Measurements from ENCODE around the gene L1CAM. TPM values are rescaled to one million over a fixed set of nuclear protein-coding genes. Genes with fewer than 3 reads are reported as not detected.

L1CAM gene
- total and polyA plus RNA-seq, 2 of the 8 experiments (the other 6 are each of a cell fraction or from before 2014, with no cell fraction given): 11.0 to 43.0 TPM

- Histone ChIP-seq H3K9ac (replicated peaks in 1 of 4; ENCODE audit: extremely low read depth in 1 of 4, low read depth in 3 of 4, low read length in 3 of 4) (no peak overlapping the region), H2AK5ac (ENCODE audit: low read depth, low read length) (no peak overlapping the region), H3K4me2 (ENCODE audit: insufficient read depth in 1 of 2, low read depth in 2 of 2, low read length in 2 of 2) (peak overlapping the region; percentile 57 to 61), H3K4ac (replicated peaks; ENCODE audit: insufficient read length, low read depth, low read length) (no peak overlapping the region), H4K5ac (ENCODE audit: insufficient read length, low read depth, low read length) (no peak overlapping the region), H3K79me2 (ENCODE audit: control insufficient read depth in 1 of 2, insufficient read depth in 2 of 2, low read length in 2 of 2) (no peaks in the 10 kb centered on the region), H3K23me2 (ENCODE audit: low read depth, low read length) (no peaks in the 10 kb centered on the region), H3K9me3 (ENCODE audit: insufficient read depth in 2 of 2, low read depth in 1 of 2, low read length in 1 of 2) (no peaks in the 10 kb centered on the region), H3K4me3 (ENCODE audit: extremely low read depth in 1 of 4, insufficient read depth in 2 of 4, low read depth in 3 of 4, low read length in 4 of 4) (peak overlapping the region in 1 of 4 experiments; percentile 45; a peak in 2 of 8 replicates), H2BK5ac (ENCODE audit: low read depth, low read length) (peak overlapping the region; percentile 95; the same call in 1 of the 2 replicates), H2BK20ac (ENCODE audit: low read length) (no peak overlapping the region), H2BK15ac (ENCODE audit: low read length) (no peak overlapping the region), H3K23ac (ENCODE audit: insufficient read length) (no peak overlapping the region), H3K79me1 (ENCODE audit: low read depth, low read length) (no peaks in the 10 kb centered on the region), H3K56ac (replicated peaks; ENCODE audit: insufficient read length, low read depth, low read length) (no peak overlapping the region), H4K91ac (replicated peaks; ENCODE audit: insufficient read length, low read length) (no peak overlapping the region), H3K14ac (ENCODE audit: insufficient read length) (no peak overlapping the region), H3K36me3 (ENCODE audit: control insufficient read depth in 2 of 4, insufficient read depth in 4 of 4, low read length in 3 of 4) (no peaks in the 10 kb centered on the region), H4K8ac (ENCODE audit: extremely low read depth, insufficient read depth, low read length) (no peak overlapping the region), H3K4me1 (replicated peaks in 1 of 4; ENCODE audit: control insufficient read depth in 3 of 4, insufficient read depth in 4 of 4, low read length in 3 of 4) (peaks cover 0 to 12% (median 3%) of the 10 kb centered on the region in 4 experiments; a peak in 5 of 7 replicates), H2AFZ (ENCODE audit: low read length) (no peak overlapping the region), H2BK120ac (replicated peaks; ENCODE audit: low read depth, low read length) (peak overlapping the region; percentile 54), H3K27ac (ENCODE audit: low read depth, low read length) (no peak overlapping the region), H4K20me1 (replicated peaks in 1 of 2; ENCODE audit: control insufficient read depth in 1 of 2, insufficient read depth in 2 of 2, low read length in 2 of 2) (no peaks in the 10 kb centered on the region), H3K18ac (ENCODE audit: extremely low read depth, low read length) (no peak overlapping the region; the same call in 1 of the 2 replicates), H2BK12ac (ENCODE audit: low read depth, low read length) (peak overlapping the region; percentile 60; the same call in 1 of the 2 replicates), H3K27me3 (replicated peaks in 1 of 4; ENCODE audit: control insufficient read depth in 3 of 4, extremely low read depth in 1 of 4, insufficient read depth in 3 of 4, low read length in 3 of 4) (no peaks in the 10 kb centered on the region)
- DNase-seq (ENCODE audit: low read depth in 1 of 2, low spot score in 2 of 2): no peak
- TF ChIP-seq USF2 (IDR thresholded peaks at IDR 0.05; ENCODE audit: low read length) (no peak), CREB1 (IDR thresholded peaks at IDR 0.05) (no peak), ASH2L (IDR thresholded peaks at IDR 0.05; ENCODE audit: low read length) (no peak), JUN (IDR thresholded peaks at IDR 0.05; ENCODE audit: low read depth, low read length) (no peak), SRF (IDR thresholded peaks at IDR 0.05; ENCODE audit: low read depth, low read length) (no peak), CEBPB (IDR thresholded peaks at IDR 0.05; ENCODE audit: low read depth, low read length) (peak; percentile 53), CBX8 (IDR thresholded peaks at IDR 0.05; ENCODE audit: borderline replicate concordance, low read depth, low read length) (no peak), EP300 (IDR thresholded peaks at IDR 0.05; ENCODE audit: borderline replicate concordance in 1 of 2, low read depth in 2 of 2, low read length in 2 of 2) (no peak)
- TF ChIP-seq, protein P1, sequence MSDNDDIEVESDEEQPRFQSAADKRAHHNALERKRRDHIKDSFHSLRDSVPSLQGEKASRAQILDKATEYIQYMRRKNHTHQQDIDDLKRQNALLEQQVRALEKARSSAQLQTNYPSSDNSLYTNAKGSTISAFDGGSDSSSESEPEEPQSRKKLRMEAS (IDR thresholded peaks at IDR 0.05): no peak
- 0% methylated on average over 3 of the region's 3 CpGs; no CpG with 5 or more reads in 1 of the 2 experiments for WGBS, 2 experiments (ENCODE audit: extremely low coverage in 1 of 2, insufficient coverage in 1 of 2, insufficient read length in 1 of 2, insufficient replicate concordance in 2 of 2, low coverage in 1 of 2, low lambda C conversion rate in 2 of 2, missing lambda C conversion rate in 1 of 2)
- FAIRE-seq: peak; percentile 81
- CTCF ChIA-PET (ENCODE audit: partially characterized antibody): interaction anchor here (0.9 to 1.5 kb wide), 2 partner anchors 13 to 67 kb away, joined by 3 to 4 read pairs; no protein-coding TSS in a partner anchor
- POLR2A ChIA-PET (ENCODE audit: partially characterized antibody): interaction anchor here (0.6 to 3.3 kb wide), 8 partner anchors 11 to 177 kb away, joined by 3 to 13 read pairs (median 4); partner anchors contain the start of genes IDH3G and SSR4
Measured at GRCh38 chrX:153845842-153846241, 40.1 kb downstream of the L1CAM start.
